CD14-positive monocyte (primary cell): ENCODE data around the gene NIP7. TPM values are rescaled to one million over a fixed set of nuclear protein-coding genes. Genes with fewer than 3 reads are reported as not detected.
A peak's percentile ranks its signal among the peaks of the same experiment; 100 is the strongest.

Experiments used
- DNase-seq, 3 donors: peaks; one replicate each; pipeline ENCODE4 v3.0.0-alpha.2; 2011 to 2022
- H2AFZ ChIP-seq: 2 replicates; pipeline ENCODE4 v1.6.0; 2012; ENCODE audit warnings: mild to moderate bottlenecking, low read depth, low read length, inconsistent platforms; ENCODE audit not compliant: insufficient read depth, poor library complexity, severe bottlenecking
- H3K27ac ChIP-seq, 2 donors: 1 replicate in 1 of 2; 2 replicates in 1 of 2; pipeline ENCODE4 v1.5.1; 2012 to 2013; ENCODE audit warnings: low read length in 2 of 2, control low read depth in 1 of 2, inconsistent platforms in 1 of 2, low read depth in 1 of 2, mild to moderate bottlenecking in 1 of 2
- H3K27me3 ChIP-seq, 2 donors: one replicate each; pipeline versions ENCODE4 v1.6.0 to v1.6.1; 2011 to 2013; ENCODE audit warnings: low read length in 2 of 2; ENCODE audit not compliant: control insufficient read depth in 2 of 2, insufficient read depth in 2 of 2
- H3K36me3 ChIP-seq, 2 donors: replicated peaks in 1 of 2; 1 replicate in 1 of 2; 2 replicates in 1 of 2; pipeline versions ENCODE4 v1.5.1 to v1.6.1; 2012 to 2013; ENCODE audit warnings: low read length in 2 of 2, control low read depth in 1 of 2, inconsistent platforms in 1 of 2, mild to moderate bottlenecking in 1 of 2; ENCODE audit not compliant: insufficient read depth in 2 of 2, control insufficient read depth in 1 of 2
- H3K4me1 ChIP-seq, 2 donors: 1 replicate in 1 of 2; 2 replicates in 1 of 2; pipeline versions ENCODE4 v1.5.1 to v1.6.1; 2012 to 2013; ENCODE audit warnings: low read length in 2 of 2, control low read depth in 1 of 2, inconsistent platforms in 1 of 2, mild to moderate bottlenecking in 1 of 2, moderate library complexity in 1 of 2; ENCODE audit not compliant: insufficient read depth in 2 of 2, control insufficient read depth in 1 of 2
- H3K4me2 ChIP-seq: replicated peaks from 2 replicates; pipeline ENCODE3; 2012; ENCODE audit warnings: low read length, moderate library complexity, mild to moderate bottlenecking; ENCODE audit not compliant: poor library complexity, severe bottlenecking; ENCODE audit errors: extremely low read depth
- H3K4me3 ChIP-seq, 3 experiments: fragments of 200-600 bp in 1 of 3; sonication (generic) in 1 of 3; replicated peaks in 1 of 3; 1 replicate in 2 of 3; 2 replicates in 1 of 3; pipeline ENCODE4 v1.5.1; 2011 to 2013; ENCODE audit warnings: low read length in 3 of 3, mild to moderate bottlenecking in 3 of 3, control low read depth in 2 of 3, low read depth in 2 of 3, inconsistent platforms in 1 of 3, moderate library complexity in 1 of 3
- H3K79me2 ChIP-seq: 2 replicates; pipeline ENCODE4 v1.6.0; 2012; ENCODE audit warnings: mild to moderate bottlenecking, control low read depth, inconsistent platforms, low read length, moderate library complexity; ENCODE audit not compliant: insufficient read depth
- H3K9ac ChIP-seq: 2 replicates; pipeline ENCODE4 v1.6.0; 2017; ENCODE audit warnings: low read length, mild to moderate bottlenecking; ENCODE audit not compliant: insufficient read depth, poor library complexity, severe bottlenecking
- H3K9me3 ChIP-seq, 2 donors: replicated peaks in 1 of 2; 1 replicate in 1 of 2; 2 replicates in 1 of 2; pipeline versions ENCODE4 v1.5.1 to v1.6.1; 2012 to 2013; ENCODE audit warnings: low read length in 2 of 2, control low read depth in 1 of 2; ENCODE audit not compliant: control insufficient read depth in 1 of 2, insufficient read depth in 1 of 2
- H4K20me1 ChIP-seq: 2 replicates; pipeline ENCODE4 v1.6.0; 2012; ENCODE audit warnings: mild to moderate bottlenecking, low read length, control low read depth, moderate library complexity; ENCODE audit not compliant: insufficient read depth
- H3K27ac Mint-ChIP-seq, 7 donors: one replicate each; pipeline ENCODE4 v1.8.0; 2020; ENCODE audit warnings: mild to moderate bottlenecking in 7 of 7, mixed read lengths in 7 of 7, moderate library complexity in 6 of 7, inconsistent platforms in 2 of 7
- H3K27me3 Mint-ChIP-seq, 3 donors: one replicate each; pipeline ENCODE4 v1.8.0; 2021 to 2022; ENCODE audit warnings: low read depth in 3 of 3, mild to moderate bottlenecking in 3 of 3, mixed read lengths in 3 of 3, moderate library complexity in 3 of 3, inconsistent platforms in 1 of 3
- H3K36me3 Mint-ChIP-seq, 2 donors: one replicate each; pipeline ENCODE4 v1.8.0; 2020; ENCODE audit warnings: mixed read lengths in 2 of 2, inconsistent platforms in 1 of 2, mild to moderate bottlenecking in 1 of 2
- H3K4me1 Mint-ChIP-seq: one replicate; pipeline ENCODE4 v1.8.0; 2020; ENCODE audit warnings: mild to moderate bottlenecking, mixed read lengths
- H3K4me3 Mint-ChIP-seq, 2 donors: one replicate each; pipeline ENCODE4 v1.8.0; 2020; ENCODE audit warnings: mild to moderate bottlenecking in 2 of 2, mixed read lengths in 2 of 2, moderate library complexity in 1 of 2
- H3K9me3 Mint-ChIP-seq, 7 donors: one replicate each; pipeline ENCODE4 v1.8.0; 2020 to 2022; ENCODE audit warnings: mixed read lengths in 7 of 7, mild to moderate bottlenecking in 6 of 7, moderate library complexity in 6 of 7, inconsistent platforms in 2 of 7
- WGBS: methylation state at CpG from one replicate; pipeline ENCODE4 v1.1.5; 2013; ENCODE audit warnings: missing lambda C conversion rate; ENCODE audit not compliant: insufficient coverage; 5-methylcytosine and 5-hydroxymethylcytosine counted together
- intact Hi-C, 2 donors: fragments of 100-400 bp; cut with micrococcal nuclease; formaldehyde crosslinking; loops; one replicate each; pipeline versions ENCODE4 v1.15.0 to v1.15.1; 2023
- polyA plus RNA-seq, 3 donors: library from polyadenylated mRNA; depleted of rRNA in 1 of 3; unstranded in 2 of 3; stranded (reverse) in 1 of 3; fragments of 300-500 nt in 2 of 3; fragments of >200 nt in 1 of 3; fragmentation: Illumina TruSeq in 2 of 3; gene quantifications; 1 replicate in 2 of 3; 2 replicates in 1 of 3; pipeline ENCODE4 v1.2.3, GENCODE V29; 2012 to 2021
- TF ChIP-seq, protein P1 (sequence below): fragments of 200-600 bp; IDR thresholded peaks from one replicate; pipeline ENCODE4 v1.8.0; 2022; ENCODE audit warnings: antibody characterized with exemption, mild to moderate bottlenecking

NIP7 gene
- polyA plus RNA-seq, 3 donors, result 3.0 to 16.4 (median 14.2) TPM

GRCh38 chr16:69318911-69319289 is 20.7 kb upstream of the NIP7 start:
- WGBS, result 88% methylated on average over 9 of the region's 10 CpGs
- H3K9ac ChIP-seq, result no peak overlapping the region
- H3K9me3 ChIP-seq, result no peaks in the 10 kb centered on the region
- H2AFZ ChIP-seq, result no peak overlapping the region
- H3K36me3 Mint-ChIP-seq, result peaks cover 81 to 99% of the 10 kb centered on the region in 2 donors
- H3K27ac Mint-ChIP-seq, result no peak overlapping the region
- no peak overlapping the region for H3K4me3 ChIP-seq
- H3K27ac ChIP-seq, result no peak overlapping the region
- H3K27me3 Mint-ChIP-seq, result no peaks in the 10 kb centered on the region
- peaks cover 0 to 2% (median 0%) of the 10 kb centered on the region in 7 donors for H3K9me3 Mint-ChIP-seq
- no peaks in the 10 kb centered on the region for H3K4me1 Mint-ChIP-seq
- TF ChIP-seq, protein P1, sequence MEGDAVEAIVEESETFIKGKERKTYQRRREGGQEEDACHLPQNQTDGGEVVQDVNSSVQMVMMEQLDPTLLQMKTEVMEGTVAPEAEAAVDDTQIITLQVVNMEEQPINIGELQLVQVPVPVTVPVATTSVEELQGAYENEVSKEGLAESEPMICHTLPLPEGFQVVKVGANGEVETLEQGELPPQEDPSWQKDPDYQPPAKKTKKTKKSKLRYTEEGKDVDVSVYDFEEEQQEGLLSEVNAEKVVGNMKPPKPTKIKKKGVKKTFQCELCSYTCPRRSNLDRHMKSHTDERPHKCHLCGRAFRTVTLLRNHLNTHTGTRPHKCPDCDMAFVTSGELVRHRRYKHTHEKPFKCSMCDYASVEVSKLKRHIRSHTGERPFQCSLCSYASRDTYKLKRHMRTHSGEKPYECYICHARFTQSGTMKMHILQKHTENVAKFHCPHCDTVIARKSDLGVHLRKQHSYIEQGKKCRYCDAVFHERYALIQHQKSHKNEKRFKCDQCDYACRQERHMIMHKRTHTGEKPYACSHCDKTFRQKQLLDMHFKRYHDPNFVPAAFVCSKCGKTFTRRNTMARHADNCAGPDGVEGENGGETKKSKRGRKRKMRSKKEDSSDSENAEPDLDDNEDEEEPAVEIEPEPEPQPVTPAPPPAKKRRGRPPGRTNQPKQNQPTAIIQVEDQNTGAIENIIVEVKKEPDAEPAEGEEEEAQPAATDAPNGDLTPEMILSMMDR, result no peak
- H3K4me1 ChIP-seq, result no peaks in the 10 kb centered on the region
- no peak overlapping the region for H3K4me2 ChIP-seq
- no peak overlapping the region for H3K4me3 Mint-ChIP-seq
- DNase-seq, result no peak
- peaks cover 50% of the 10 kb centered on the region for H3K79me2 ChIP-seq
- peaks cover 89 to 100% of the 10 kb centered on the region in 2 donors for H3K36me3 ChIP-seq
- H3K27me3 ChIP-seq, result no peaks in the 10 kb centered on the region
- H4K20me1 ChIP-seq, result peaks cover 89% of the 10 kb centered on the region
- intact Hi-C loops, result loop anchor here in 1 of 2 donors (10.0 kb wide), 1 partner anchor 184 kb away; the partner anchor contains the start of genes CHTF8 and UTP4

DNA sequence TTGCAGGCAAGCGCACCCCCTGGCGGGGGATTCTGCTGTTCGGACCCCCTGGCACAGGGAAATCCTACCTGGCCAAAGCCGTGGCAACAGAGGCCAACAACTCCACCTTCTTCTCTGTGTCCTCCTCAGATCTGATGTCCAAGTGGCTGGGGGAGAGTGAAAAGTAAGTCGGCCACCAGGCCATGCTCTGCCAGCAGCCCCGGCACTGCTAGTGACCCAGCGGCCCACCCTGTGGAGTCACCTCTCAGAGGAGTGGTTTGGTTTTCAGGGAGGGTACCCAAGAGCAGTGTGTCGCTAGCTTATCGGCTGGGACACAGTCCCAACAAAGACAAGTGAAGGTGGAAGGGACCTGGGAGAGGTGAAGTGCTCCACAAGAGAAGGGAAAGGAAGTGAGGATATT is 20.2 kb upstream of the NIP7 start:
- H3K9me3 Mint-ChIP-seq, result peaks cover 0 to 2% (median 0%) of the 10 kb centered on the region in 7 donors
- H3K9me3 ChIP-seq, result no peaks in the 10 kb centered on the region

More for the DNA sequence above, 20.2 kb upstream of the NIP7 start:
- Histone ChIP-seq H2AFZ (no peak overlapping the region), H3K9ac (no peak overlapping the region), H3K27ac (no peak overlapping the region), H3K4me2 (no peak overlapping the region), H3K4me3 (no peak overlapping the region), H4K20me1 (peaks cover 89% of the 10 kb centered on the region), H3K79me2 (peaks cover 50% of the 10 kb centered on the region), H3K4me1 (no peaks in the 10 kb centered on the region), H3K36me3 (peaks cover 92 to 100% of the 10 kb centered on the region in 2 donors), H3K27me3 (no peaks in the 10 kb centered on the region)
- Mint-ChIP-seq H3K4me3 (no peak overlapping the region), H3K36me3 (peaks cover 82 to 99% of the 10 kb centered on the region in 2 donors), H3K27ac (peak overlapping the region in 2 of 7 donors; percentile 7 to 47), H3K4me1 (peaks cover 4% of the 10 kb centered on the region), H3K27me3 (peaks cover 0 to under 1% (median 0%) of the 10 kb centered on the region in 3 donors)
- intact Hi-C loops, result loop anchor here in 1 of 2 donors (10.0 kb wide), 1 partner anchor 185 kb away; the partner anchor contains the start of genes CHTF8 and UTP4
- TF ChIP-seq, protein P1, result no peak
- no peak for DNase-seq
- WGBS, result 98% methylated on average over 9 of the region's 9 CpGs
